PFSK-1 (cell line): ENCODE data around the gene FUT8.

Experiments
- FOXP2 ChIP-seq: optimal IDR thresholded peaks from 2 replicates; pipeline ENCODE3; 2011; ENCODE audit warnings: borderline replicate concordance, control low read depth, inconsistent platforms; ENCODE audit not compliant: insufficient read depth; ENCODE audit errors: extremely low read length, extremely low read depth
- POLR2AphosphoS5 ChIP-seq: IDR thresholded peaks from 2 replicates; pipeline ENCODE4 v1.6.1; 2012; ENCODE audit warnings: low read depth, mild to moderate bottlenecking, control low read depth, low read length, moderate library complexity
- SIN3A ChIP-seq: IDR thresholded peaks from 2 replicates; pipeline ENCODE4 v1.6.1; 2012; ENCODE audit warnings: mild to moderate bottlenecking, low read length, moderate library complexity, borderline replicate concordance; ENCODE audit not compliant: insufficient read depth
- TAF1 ChIP-seq: IDR thresholded peaks from 2 replicates; pipeline ENCODE4 v1.6.1; 2012; ENCODE audit warnings: low read length, control low read depth, borderline replicate concordance; ENCODE audit not compliant: insufficient read depth
- TF ChIP-seq, protein P1 (sequence below), 2 experiments: IDR thresholded peaks; 2 replicates each; pipeline versions ENCODE4 v1.6.1 to v1.8.0; 2011 to 2012; ENCODE audit warnings: low read depth in 2 of 2, low read length in 2 of 2, control low read depth in 1 of 2, inconsistent platforms in 1 of 2, mild to moderate bottlenecking in 1 of 2, moderate library complexity in 1 of 2; ENCODE audit not compliant: insufficient read depth in 1 of 2

FUT8 gene

GRCh38 chr14:65432361-65432948, 19.9 kb downstream of the FUT8 start:
- TF ChIP-seq FOXP2 (no peak), SIN3A (no peak), TAF1 (no peak), POLR2AphosphoS5 (no peak)
- TF ChIP-seq, protein P1, sequence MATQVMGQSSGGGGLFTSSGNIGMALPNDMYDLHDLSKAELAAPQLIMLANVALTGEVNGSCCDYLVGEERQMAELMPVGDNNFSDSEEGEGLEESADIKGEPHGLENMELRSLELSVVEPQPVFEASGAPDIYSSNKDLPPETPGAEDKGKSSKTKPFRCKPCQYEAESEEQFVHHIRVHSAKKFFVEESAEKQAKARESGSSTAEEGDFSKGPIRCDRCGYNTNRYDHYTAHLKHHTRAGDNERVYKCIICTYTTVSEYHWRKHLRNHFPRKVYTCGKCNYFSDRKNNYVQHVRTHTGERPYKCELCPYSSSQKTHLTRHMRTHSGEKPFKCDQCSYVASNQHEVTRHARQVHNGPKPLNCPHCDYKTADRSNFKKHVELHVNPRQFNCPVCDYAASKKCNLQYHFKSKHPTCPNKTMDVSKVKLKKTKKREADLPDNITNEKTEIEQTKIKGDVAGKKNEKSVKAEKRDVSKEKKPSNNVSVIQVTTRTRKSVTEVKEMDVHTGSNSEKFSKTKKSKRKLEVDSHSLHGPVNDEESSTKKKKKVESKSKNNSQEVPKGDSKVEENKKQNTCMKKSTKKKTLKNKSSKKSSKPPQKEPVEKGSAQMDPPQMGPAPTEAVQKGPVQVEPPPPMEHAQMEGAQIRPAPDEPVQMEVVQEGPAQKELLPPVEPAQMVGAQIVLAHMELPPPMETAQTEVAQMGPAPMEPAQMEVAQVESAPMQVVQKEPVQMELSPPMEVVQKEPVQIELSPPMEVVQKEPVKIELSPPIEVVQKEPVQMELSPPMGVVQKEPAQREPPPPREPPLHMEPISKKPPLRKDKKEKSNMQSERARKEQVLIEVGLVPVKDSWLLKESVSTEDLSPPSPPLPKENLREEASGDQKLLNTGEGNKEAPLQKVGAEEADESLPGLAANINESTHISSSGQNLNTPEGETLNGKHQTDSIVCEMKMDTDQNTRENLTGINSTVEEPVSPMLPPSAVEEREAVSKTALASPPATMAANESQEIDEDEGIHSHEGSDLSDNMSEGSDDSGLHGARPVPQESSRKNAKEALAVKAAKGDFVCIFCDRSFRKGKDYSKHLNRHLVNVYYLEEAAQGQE (IDR thresholded peaks at IDR 0.05; ENCODE audit: insufficient read depth in 1 of 2, low read depth in 2 of 2, low read length in 2 of 2), result no peak

GRCh38 chr14:65433157-65433556, 20.6 kb downstream of the FUT8 start:
- TF ChIP-seq SIN3A (no peak), TAF1 (no peak), FOXP2 (no peak), POLR2AphosphoS5 (no peak)
- TF ChIP-seq, protein P1 (IDR thresholded peaks at IDR 0.05; ENCODE audit: insufficient read depth in 1 of 2, low read depth in 2 of 2, low read length in 2 of 2), result no peak

GRCh38 chr14:65433646-65434045, 21.1 kb downstream of the FUT8 start:
- no peak for TF ChIP-seq POLR2AphosphoS5
- TF ChIP-seq SIN3A, result no peak
- TF ChIP-seq TAF1, result no peak
- TF ChIP-seq, protein P1 (IDR thresholded peaks at IDR 0.05; ENCODE audit: insufficient read depth in 1 of 2, low read depth in 2 of 2, low read length in 2 of 2), result no peak
- no peak for TF ChIP-seq FOXP2

DNA sequence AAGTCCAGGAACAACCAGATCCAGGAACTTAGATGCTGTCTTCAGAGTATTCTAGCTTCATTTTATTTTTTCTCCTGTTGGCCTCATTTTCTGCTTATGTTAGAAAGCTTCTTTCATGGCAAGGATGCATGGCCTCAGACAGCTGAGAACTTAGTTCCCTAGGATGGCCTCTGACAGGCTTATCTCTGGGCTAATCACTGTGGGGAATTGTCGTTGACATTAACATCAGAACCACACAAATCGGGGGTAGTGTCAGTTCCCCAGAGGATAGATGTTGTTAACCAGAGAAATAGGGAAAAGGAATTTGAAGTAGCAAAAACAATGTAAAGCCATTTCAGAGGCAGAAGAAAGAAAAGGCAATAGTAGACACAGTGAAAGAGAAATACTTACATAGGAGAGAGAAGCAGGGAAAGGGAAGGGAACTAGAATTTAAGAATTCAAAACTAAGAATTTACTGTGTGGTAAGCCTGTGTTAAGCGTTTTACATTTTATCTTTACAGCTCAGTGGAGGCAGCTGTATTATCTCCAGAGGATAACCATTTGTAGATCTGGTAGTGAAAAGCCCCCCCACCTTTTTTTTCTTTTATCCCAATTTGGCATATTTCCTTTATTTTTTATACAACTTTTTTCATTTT, 21.8 kb downstream of the FUT8 start:
- TF ChIP-seq TAF1 (no peak), FOXP2 (no peak), SIN3A (no peak), POLR2AphosphoS5 (no peak)
- TF ChIP-seq, protein P1 (IDR thresholded peaks at IDR 0.05; ENCODE audit: insufficient read depth in 1 of 2, low read depth in 2 of 2, low read length in 2 of 2), result no peak
